GM12892 (cell line): ENCODE data around the gene DSCAML1.

ENCODE experiments used
- POLR2A ChIP-seq: IDR thresholded peaks from 2 replicates; pipeline ENCODE4 v1.6.1; 2011; ENCODE audit warnings: low read depth, low read length, control low read depth
- POLR2AphosphoS5 ChIP-seq: IDR thresholded peaks from 2 replicates; pipeline ENCODE4 v1.6.1; 2011; ENCODE audit warnings: low read depth, low read length, control low read depth
- TAF1 ChIP-seq: IDR thresholded peaks from 2 replicates; pipeline ENCODE4 v1.6.1; 2011; ENCODE audit warnings: low read depth, mild to moderate bottlenecking, control low read depth, low read length, borderline replicate concordance

GRCh38 chr11:117706322-117706814 is 90.6 kb downstream of the DSCAML1 start:
- TF ChIP-seq POLR2A (no peak), POLR2AphosphoS5 (no peak), TAF1 (no peak)
